PC-9 (cell line): ENCODE results near the gene HOXA4. TPM values are rescaled to one million over a fixed set of nuclear protein-coding genes. Genes with fewer than 3 reads are reported as not detected.

Experiments used
- BruUV-seq: library from RNA; stranded (reverse); fragments of 400-500 nt; replicated peaks from 2 replicates; lab custom pipeline; 2021; lab: Mats Ljungman, UMichigan
- CTCF ChIA-PET: fragments of 300-600 bp; sonication (Branson Sonifier 250); formaldehyde crosslinking; loops from one replicate; lab custom pipeline; 2022; ENCODE audit warnings: antibody characterized with exemption; lab: Charles Lee
- POLR2A ChIA-PET: fragments of 300-600 bp; sonication (Branson Sonifier 250); formaldehyde crosslinking; loops from one replicate; lab custom pipeline; 2022; ENCODE audit warnings: antibody characterized with exemption; ENCODE audit not compliant: unreplicated experiment; lab: Charles Lee
- DNase-seq, 2 experiments: peaks; one replicate each; pipeline versions ENCODE4 v3.0.0 to v3.0.0-alpha.2; 2015 to 2022; ENCODE audit warnings: mixed read lengths in 1 of 2
- H2AFZ ChIP-seq: fragments of 200-600 bp; sonication (generic); 2 replicates; pipeline ENCODE4 v1.8.1; 2017; ENCODE audit warnings: antibody characterized with exemption
- H3F3A ChIP-seq: fragments of 200-600 bp; sonication (generic); 2 replicates; pipeline ENCODE4 v1.8.1; 2017; ENCODE audit warnings: antibody characterized with exemption, mild to moderate bottlenecking, low read depth; ENCODE audit not compliant: insufficient read depth
- H3K27ac ChIP-seq: fragments of 200-600 bp; sonication (generic); 2 replicates; pipeline ENCODE4 v1.6.1; 2016; ENCODE audit warnings: mixed run types
- H3K27me3 ChIP-seq: fragments of 200-600 bp; sonication (generic); 2 replicates; pipeline ENCODE4 v1.6.1; 2016; ENCODE audit warnings: low read depth, mixed run types; ENCODE audit not compliant: insufficient read depth
- H3K36me3 ChIP-seq: fragments of 200-600 bp; sonication (generic); 2 replicates; pipeline ENCODE4 v1.6.1; 2016; ENCODE audit warnings: low read depth, mixed run types
- H3K4me1 ChIP-seq: fragments of 200-600 bp; sonication (generic); replicated peaks from 2 replicates; pipeline ENCODE4 v1.6.1; 2016; ENCODE audit warnings: mixed run types; ENCODE audit not compliant: insufficient read depth
- H3K4me2 ChIP-seq: fragments of 200-600 bp; sonication (generic); 2 replicates; pipeline ENCODE4 v1.6.1; 2017; ENCODE audit warnings: mixed run types
- H3K4me3 ChIP-seq: fragments of 200-600 bp; sonication (generic); 2 replicates; pipeline ENCODE4 v1.6.1; 2016; ENCODE audit warnings: mixed run types
- H3K79me2 ChIP-seq: fragments of 200-600 bp; sonication (generic); 2 replicates; pipeline ENCODE4 v1.6.1; 2017; ENCODE audit warnings: low read depth, mixed run types
- H3K9me2 ChIP-seq: fragments of 200-600 bp; sonication (generic); 2 replicates; pipeline ENCODE4 v1.8.1; 2017; ENCODE audit warnings: mild to moderate bottlenecking; ENCODE audit not compliant: insufficient read depth
- H3K9me3 ChIP-seq: fragments of 200-600 bp; sonication (generic); 2 replicates; pipeline ENCODE4 v1.8.1; 2016; ENCODE audit warnings: low read depth; ENCODE audit not compliant: insufficient read depth
- H4K20me1 ChIP-seq: fragments of 200-600 bp; sonication (generic); 2 replicates; pipeline ENCODE4 v1.8.1; 2017; ENCODE audit not compliant: insufficient read depth
- EZH2 ChIP-seq: fragments of 200-600 bp; sonication (generic); IDR thresholded peaks from 2 replicates; pipeline ENCODE4 v1.8.0; 2017; ENCODE audit warnings: antibody characterized with exemption, low read depth
- intact Hi-C: fragments of 100-400 bp; cut with micrococcal nuclease; formaldehyde crosslinking; loops from one replicate; pipeline ENCODE4 v1.10.0; 2022; ENCODE audit not compliant: unreplicated experiment
- total RNA-seq: library from RNA; stranded (reverse); gene quantifications from 2 replicates; pipeline ENCODE4 v1.2.3, GENCODE V29; 2021
- TF ChIP-seq, protein P1 (sequence below): fragments of 200-600 bp; sonication (generic); conservative IDR thresholded peaks from 2 replicates; pipeline ENCODE4 v1.6.1; 2017; ENCODE audit warnings: mixed run types, antibody characterized with exemption, mild to moderate bottlenecking, moderate library complexity

Gene HOXA4
- total RNA-seq, 1 experiment from 2014 or later, result not detected

DNA sequence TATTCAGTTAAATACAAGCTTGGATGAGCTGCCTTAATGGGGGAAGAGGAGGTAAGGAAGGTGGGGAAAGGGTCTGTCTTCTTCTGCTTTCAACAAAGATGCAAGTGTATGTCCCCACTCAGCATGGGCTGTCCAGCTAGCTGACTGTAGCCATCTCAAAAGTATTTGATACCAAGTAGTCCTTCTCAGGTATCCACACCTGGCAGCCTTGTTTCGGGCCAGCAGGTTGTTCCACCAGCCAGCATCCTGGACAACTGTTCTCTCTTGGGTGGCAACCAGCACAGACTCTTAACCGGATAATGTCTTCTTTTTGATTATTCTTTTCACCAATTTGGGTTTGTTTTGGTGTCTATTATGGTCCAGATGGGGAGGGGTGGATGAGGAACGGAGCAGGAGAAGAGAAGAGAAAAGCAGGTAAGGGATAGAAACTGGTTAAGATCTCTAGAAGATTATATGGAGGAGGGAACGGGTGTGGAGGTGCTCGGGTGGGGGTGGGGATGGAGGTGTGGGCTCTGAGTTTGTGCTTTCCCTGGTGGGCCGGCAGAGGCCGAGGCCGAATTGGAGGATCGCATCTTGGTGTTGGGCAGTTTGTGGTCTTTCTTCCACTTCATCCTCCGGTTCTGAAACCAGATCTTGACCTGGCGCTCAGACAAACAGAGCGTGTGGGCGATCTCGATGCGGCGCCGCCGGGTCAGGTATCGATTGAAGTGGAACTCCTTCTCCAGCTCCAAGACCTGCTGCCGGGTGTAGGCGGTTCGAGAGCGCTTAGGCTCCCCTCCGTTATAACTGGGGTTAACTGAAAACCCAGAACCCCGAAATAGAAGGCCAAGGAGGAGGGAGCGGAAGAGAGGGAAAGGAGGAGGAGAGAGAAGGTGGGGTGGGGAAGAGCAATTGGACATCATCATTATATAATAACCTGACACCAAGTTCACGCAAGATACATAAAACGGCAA is 1.5 kb downstream of the HOXA4 start:
- TF ChIP-seq EZH2, result no peak
- TF ChIP-seq, protein P1, sequence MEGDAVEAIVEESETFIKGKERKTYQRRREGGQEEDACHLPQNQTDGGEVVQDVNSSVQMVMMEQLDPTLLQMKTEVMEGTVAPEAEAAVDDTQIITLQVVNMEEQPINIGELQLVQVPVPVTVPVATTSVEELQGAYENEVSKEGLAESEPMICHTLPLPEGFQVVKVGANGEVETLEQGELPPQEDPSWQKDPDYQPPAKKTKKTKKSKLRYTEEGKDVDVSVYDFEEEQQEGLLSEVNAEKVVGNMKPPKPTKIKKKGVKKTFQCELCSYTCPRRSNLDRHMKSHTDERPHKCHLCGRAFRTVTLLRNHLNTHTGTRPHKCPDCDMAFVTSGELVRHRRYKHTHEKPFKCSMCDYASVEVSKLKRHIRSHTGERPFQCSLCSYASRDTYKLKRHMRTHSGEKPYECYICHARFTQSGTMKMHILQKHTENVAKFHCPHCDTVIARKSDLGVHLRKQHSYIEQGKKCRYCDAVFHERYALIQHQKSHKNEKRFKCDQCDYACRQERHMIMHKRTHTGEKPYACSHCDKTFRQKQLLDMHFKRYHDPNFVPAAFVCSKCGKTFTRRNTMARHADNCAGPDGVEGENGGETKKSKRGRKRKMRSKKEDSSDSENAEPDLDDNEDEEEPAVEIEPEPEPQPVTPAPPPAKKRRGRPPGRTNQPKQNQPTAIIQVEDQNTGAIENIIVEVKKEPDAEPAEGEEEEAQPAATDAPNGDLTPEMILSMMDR, result no peak
- intact Hi-C loops, result no loop called here
- Histone ChIP-seq H3K9me2 (no peaks in the 10 kb centered on the region), H3K4me1 (peaks cover 17% of the 10 kb centered on the region), H3K4me2 (no peak overlapping the region), H3K27me3 (no peaks in the 10 kb centered on the region), H3K9me3 (no peaks in the 10 kb centered on the region), H3K36me3 (no peaks in the 10 kb centered on the region), H3K4me3 (no peak overlapping the region), H4K20me1 (no peaks in the 10 kb centered on the region), H3F3A (peaks cover 8% of the 10 kb centered on the region; the same call in 1 of the 2 replicates), H3K79me2 (no peaks in the 10 kb centered on the region), H2AFZ (no peak overlapping the region), H3K27ac (no peak overlapping the region)
- DNase-seq, result no peak
- no TSS peak for BruUV-seq
- POLR2A ChIA-PET, result no interaction called here
- CTCF ChIA-PET, result interaction anchor here (0.6 kb wide), 1 partner anchor 447 kb away, joined by 3 read pairs; no protein-coding TSS in a partner anchor

DNA sequence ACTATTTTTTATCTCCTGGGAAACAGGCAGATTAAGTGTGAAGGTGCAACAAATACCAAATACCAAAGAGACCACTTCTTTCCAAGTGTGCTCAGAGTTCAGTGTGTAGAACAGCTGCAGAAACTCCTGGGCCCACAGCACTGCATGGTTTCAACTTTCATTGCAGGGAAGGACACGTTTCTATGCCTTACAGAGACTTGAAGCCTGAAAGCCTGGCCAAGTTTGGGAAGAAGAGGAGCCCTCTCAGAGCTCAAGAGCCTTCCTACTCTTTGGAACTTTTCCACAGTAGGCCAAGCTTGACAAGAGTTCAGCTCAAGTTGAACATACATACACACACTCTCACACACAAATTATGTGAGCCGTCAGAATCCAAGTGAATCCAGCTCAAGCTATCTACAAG is 2.5 kb downstream of the HOXA4 start:
- H3K27ac ChIP-seq, result no peak overlapping the region
- no peak for TF ChIP-seq EZH2
- TF ChIP-seq, protein P1, result no peak
- H3K79me2 ChIP-seq, result no peaks in the 10 kb centered on the region
- no peaks in the 10 kb centered on the region for H3K36me3 ChIP-seq
- H3K9me3 ChIP-seq, result no peaks in the 10 kb centered on the region
- ChIA-PET CTCF (interaction anchor here (0.6 kb wide), 1 partner anchor 446 kb away, joined by 3 read pairs; no protein-coding TSS in a partner anchor), POLR2A (no interaction called here)
- H3F3A ChIP-seq, result 0 out of 2 replicates have a peak, but pooled peaks cover 3% of the 10 kb centered on the region
- intact Hi-C loops, result no loop called here
- no peaks in the 10 kb centered on the region for H4K20me1 ChIP-seq
- H3K4me1 ChIP-seq, result peaks cover 9% of the 10 kb centered on the region; the same call in 1 of the 2 replicates
- no peak overlapping the region; the same call in 1 of the 2 replicates for H3K4me2 ChIP-seq
- no TSS peak for BruUV-seq
- no peak overlapping the region for H3K4me3 ChIP-seq
- no peaks in the 10 kb centered on the region for H3K9me2 ChIP-seq
- no peaks in the 10 kb centered on the region for H3K27me3 ChIP-seq
- H2AFZ ChIP-seq, result no peak overlapping the region
- peak in 1 of 2 experiments; percentile 53 for DNase-seq

DNA sequence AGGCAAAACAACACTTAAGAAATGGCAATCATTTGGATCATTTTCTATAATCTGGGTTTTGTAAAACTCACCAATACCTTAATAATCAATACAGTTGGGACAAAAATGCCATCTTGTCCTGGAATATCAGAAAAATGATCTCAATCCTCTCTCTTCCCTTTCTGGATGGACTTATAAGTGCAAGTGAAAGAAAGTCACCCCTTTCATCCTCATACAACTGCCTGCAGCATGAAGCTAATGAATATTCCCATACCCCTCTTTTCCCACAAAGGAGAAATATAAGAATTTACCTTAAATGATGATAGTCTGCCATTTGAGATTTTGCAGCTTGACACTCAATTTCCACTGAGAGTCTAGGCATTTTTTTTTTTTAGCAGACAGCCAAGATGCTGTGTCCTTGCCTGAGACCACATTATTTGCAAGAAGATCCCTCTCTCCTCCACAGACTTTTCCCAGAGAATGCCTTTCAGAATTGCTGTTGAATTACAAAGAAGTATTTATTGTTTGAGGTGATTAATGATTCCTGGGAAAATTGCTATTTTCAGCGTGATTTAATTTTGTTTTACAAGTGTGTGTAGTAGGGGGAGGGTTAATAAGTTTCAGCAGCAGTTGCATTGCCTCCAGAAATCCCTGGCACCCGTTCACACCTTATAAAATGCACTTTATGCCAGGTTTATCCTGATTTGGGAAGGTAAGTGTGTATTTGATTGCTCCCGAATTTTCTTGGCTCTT is 3.8 kb downstream of the HOXA4 start:
- H4K20me1 ChIP-seq, result no peaks in the 10 kb centered on the region
- no TSS peak for BruUV-seq
- H3K4me2 ChIP-seq, result no peak overlapping the region
- ChIA-PET CTCF (no interaction called here), POLR2A (no interaction called here)
- H3K79me2 ChIP-seq, result no peaks in the 10 kb centered on the region
- intact Hi-C loops, result no loop called here
- no peak for DNase-seq
- no peak overlapping the region for H3K4me3 ChIP-seq
- H3K27me3 ChIP-seq, result no peaks in the 10 kb centered on the region
- H3K9me3 ChIP-seq, result no peaks in the 10 kb centered on the region
- H3K4me1 ChIP-seq, result peaks cover 9% of the 10 kb centered on the region; the same call in 1 of the 2 replicates
- TF ChIP-seq EZH2, result no peak
- H3K36me3 ChIP-seq, result peaks cover 8% of the 10 kb centered on the region; the same call in 1 of the 2 replicates
- H2AFZ ChIP-seq, result no peak overlapping the region
- H3K27ac ChIP-seq, result no peak overlapping the region
- no peaks in the 10 kb centered on the region for H3K9me2 ChIP-seq
- 0 out of 2 replicates have a peak, but pooled peaks cover 3% of the 10 kb centered on the region for H3F3A ChIP-seq
